K562 (cell line): ENCODE measurements around the gene IFNAR2. TPM values are rescaled to one million over a fixed set of nuclear protein-coding genes. Genes with fewer than 3 reads are reported as not detected.

ENCODE experiments used
- CBX2 ChIP-seq: fragments of 200-600 bp; sonication (generic); IDR thresholded peaks from one replicate; pipeline ENCODE4 v1.6.1; 2012; ENCODE audit warnings: mild to moderate bottlenecking, low read length, inconsistent platforms; ENCODE audit not compliant: insufficient read depth, poor library complexity, severe bottlenecking
- CEBPB ChIP-seq: fragments of 450-650 bp; IDR thresholded peaks from 2 replicates; pipeline ENCODE4 v1.6.1; 2016; ENCODE audit warnings: missing genetic modification characterization, missing compliant biosample characterization
- ETV6 ChIP-seq, 3 experiments: fragments of 150-350 bp in 1 of 3; sonication (generic) in 1 of 3; formaldehyde crosslinking in 1 of 3; IDR thresholded peaks; 2 replicates each; pipeline versions ENCODE4 v1.6.1 to v1.8.0; 2014 to 2022; ENCODE audit warnings: borderline replicate concordance in 2 of 3, low read depth in 2 of 3, antibody characterized with exemption in 1 of 3, low read length in 1 of 3, mild to moderate bottlenecking in 1 of 3, missing genetic modification reagents in 1 of 3
- EWSR1 ChIP-seq: fragments of 450-650 bp; IDR thresholded peaks from 2 replicates; pipeline ENCODE4 v1.6.1; 2018; ENCODE audit warnings: borderline replicate concordance, mild to moderate bottlenecking, low read depth, moderate library complexity; ENCODE audit not compliant: partially characterized antibody
- FOXM1 ChIP-seq, 2 experiments: fragments of 450-650 bp in 1 of 2; sonication (generic) in 1 of 2; formaldehyde crosslinking in 1 of 2; IDR thresholded peaks; 2 replicates each; pipeline versions ENCODE4 v1.6.1 to v1.9.0; 2017 to 2022; ENCODE audit warnings: low read depth in 2 of 2, mild to moderate bottlenecking in 2 of 2, missing genetic modification reagents in 1 of 2, moderate library complexity in 1 of 2
- HEY1 ChIP-seq: fragments of 250-450 bp; sonication (Bioruptor Pico); IDR thresholded peaks from 2 replicates; pipeline ENCODE4 v1.5.0; 2020; ENCODE audit warnings: mild to moderate bottlenecking, moderate library complexity, borderline replicate concordance
- ILK ChIP-seq: fragments of 450-650 bp; IDR thresholded peaks from 2 replicates; pipeline ENCODE4 v1.6.1; 2016; ENCODE audit warnings: missing genetic modification characterization, low read depth, mild to moderate bottlenecking, missing compliant biosample characterization, moderate library complexity, borderline replicate concordance
- NR4A1 ChIP-seq, 2 experiments: fragments of 250-450 bp in 1 of 2; fragments of 450-650 bp in 1 of 2; sonication (Bioruptor Pico) in 1 of 2; IDR thresholded peaks; 2 replicates each; pipeline versions ENCODE4 v1.4.0 to v1.6.1; 2016 to 2020; ENCODE audit warnings: mild to moderate bottlenecking in 2 of 2, missing compliant biosample characterization in 1 of 2, missing genetic modification characterization in 1 of 2, moderate library complexity in 1 of 2
- POLR2H ChIP-seq: IDR thresholded peaks from 2 replicates; pipeline ENCODE4 v1.6.1; 2016; ENCODE audit warnings: missing genetic modification characterization, low read depth, mild to moderate bottlenecking, control low read depth, missing compliant biosample characterization, moderate library complexity
- RAD21 ChIP-seq, 2 experiments: fragments of 250-450 bp in 1 of 2; fragments of 450-650 bp in 1 of 2; sonication (Bioruptor Pico) in 1 of 2; formaldehyde crosslinking in 1 of 2; IDR thresholded peaks in 1 of 2; conservative IDR thresholded peaks in 1 of 2; 2 replicates each; pipeline versions ENCODE4 v1.4.0 to v1.8.0; 2020 to 2022; ENCODE audit warnings: mild to moderate bottlenecking in 2 of 2, moderate library complexity in 1 of 2
- TRIM25 ChIP-seq: fragments of 450-650 bp; IDR thresholded peaks from 2 replicates; pipeline ENCODE4 v1.7.0; 2016; ENCODE audit warnings: borderline replicate concordance
- ZBTB1 ChIP-seq: sonication (generic); formaldehyde crosslinking; IDR thresholded peaks from 2 replicates; pipeline ENCODE4 v1.8.1; 2023; ENCODE audit warnings: missing genetic modification reagents, low read depth, mild to moderate bottlenecking, borderline replicate concordance
- ZMIZ1 ChIP-seq, 2 experiments: fragments of 150-350 bp in 1 of 2; IDR thresholded peaks; 2 replicates each; pipeline ENCODE4 v1.6.1; 2012 to 2016; ENCODE audit warnings: low read depth in 2 of 2, low read length in 2 of 2, mild to moderate bottlenecking in 1 of 2, moderate library complexity in 1 of 2
- ZNF354B ChIP-seq: fragments of 250-450 bp; sonication (Bioruptor Pico); IDR thresholded peaks from 2 replicates; pipeline ENCODE4 v1.4.0; 2020
- ZNF639 ChIP-seq, 2 experiments: fragments of 200-800 bp in 1 of 2; sonication (Bioruptor generic) in 1 of 2; sonication (generic) in 1 of 2; formaldehyde crosslinking in 1 of 2; IDR thresholded peaks in 1 of 2; conservative IDR thresholded peaks in 1 of 2; 2 replicates each; pipeline versions ENCODE4 v1.5.0 to v1.6.1; 2016 to 2020; ENCODE audit warnings: missing compliant biosample characterization in 1 of 2, missing genetic modification characterization in 1 of 2, missing genetic modification reagents in 1 of 2
- ZNF764 ChIP-seq: fragments of 250-450 bp; sonication (Bioruptor Pico); IDR thresholded peaks from 2 replicates; pipeline ENCODE4 v1.4.0; 2020; ENCODE audit warnings: low read depth, mild to moderate bottlenecking, moderate library complexity
- polyA plus RNA-seq, 8 experiments: library from polyadenylated mRNA; depleted of rRNA in 4 of 8; stranded (reverse) in 5 of 8; unstranded in 3 of 8; fragments of >200 nt; fragmentation: Nextera tagmentation in 2 of 8; fragmentation: Illumina TruSeq in 1 of 8; extraction: Ambion mirVana in 2 of 8; extraction: Trizol in 1 of 8; gene quantifications; 2 replicates each; pipeline versions ENCODE4 v1.2.1 to v1.2.3, GENCODE V29; 2011 to 2014; ENCODE audit warnings: inconsistent platforms in 1 of 8, missing spikeins in 1 of 8
- total RNA-seq, 7 experiments: library from RNA; depleted of rRNA in 6 of 7; stranded (reverse); fragments of >200 nt in 6 of 7; fragmentation: Illumina TruSeq in 2 of 7; extraction: Trizol in 2 of 7; gene quantifications; 2 replicates each; pipeline versions ENCODE4 v1.2.1 to v1.2.3, GENCODE V29; 2011 to 2021; ENCODE audit warnings: low replicate concordance in 1 of 7

IFNAR2 gene
- total and polyA plus RNA-seq, 9 of the 15 experiments (the other 6 are each of a cell fraction or from before 2014, with no cell fraction given), result 1.7 to 48.3 (median 8.4) TPM

DNA sequence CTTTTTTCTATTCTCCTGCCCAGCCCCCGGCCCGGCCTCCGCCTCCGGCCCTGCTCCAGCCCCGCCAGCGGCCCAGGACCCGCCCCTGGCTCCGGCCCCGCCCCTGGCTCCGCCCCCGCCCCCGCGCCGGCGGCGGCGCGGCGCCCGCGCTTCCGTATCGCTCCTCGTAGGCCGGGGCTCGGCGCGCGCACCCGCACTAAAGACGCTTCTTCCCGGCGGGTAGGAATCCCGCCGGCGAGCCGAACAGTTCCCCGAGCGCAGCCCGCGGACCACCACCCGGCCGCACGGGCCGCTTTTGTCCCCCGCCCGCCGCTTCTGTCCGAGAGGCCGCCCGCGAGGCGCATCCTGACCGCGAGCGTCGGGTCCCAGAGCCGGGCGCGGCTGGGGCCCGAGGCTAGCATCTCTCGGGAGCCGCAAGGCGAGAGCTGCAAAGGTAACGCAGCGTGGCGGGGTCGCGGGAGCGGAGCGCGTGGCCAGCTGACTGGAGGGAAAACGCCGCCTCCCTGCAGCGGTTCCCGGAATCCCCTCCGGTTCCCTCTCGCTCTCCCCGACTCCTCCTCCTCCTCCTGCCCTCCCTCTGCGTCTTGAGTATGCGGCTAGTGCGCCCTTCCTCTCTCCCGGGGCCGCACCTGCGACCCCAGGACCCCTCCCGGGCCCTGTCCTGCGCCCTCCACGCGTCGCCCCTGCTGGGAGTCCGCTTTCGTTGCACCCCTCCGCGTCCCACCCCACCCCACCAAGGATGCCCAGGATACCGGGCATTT is at the start of gene IFNAR2 (continued):
- TF ChIP-seq RAD21 (CRISPR knock-in tag; conservative IDR thresholded peaks at IDR 0.05 in 1 of 2, IDR thresholded peaks at IDR 0.05 in 1 of 2) (no peak; a peak in 1 of 4 replicates), CEBPB (tag) (no peak), CBX2 (no peak), ILK (tag) (no peak), ZNF764 (CRISPR knock-in tag) (peak; percentile 48; the same call in 1 of the 2 replicates), EWSR1 (no peak), TRIM25 (no peak), FOXM1 (IDR thresholded peaks at IDR 0.05; ENCODE audit: low read depth) (no peak), FOXM1 (CRISPR knock-in tag; IDR thresholded peaks at IDR 0.05; ENCODE audit: low read depth) (0 out of 2 replicates have a peak, but pooled peaks have one; percentile 70), POLR2H (tag) (peak; percentile 46; the same call in 1 of the 2 replicates), ZNF354B (CRISPR knock-in tag) (no peak), HEY1 (CRISPR knock-in tag) (no peak), ETV6 (IDR thresholded peaks at IDR 0.05; ENCODE audit: borderline replicate concordance in 1 of 2, low read depth in 2 of 2, low read length in 1 of 2) (no peak), ETV6 (CRISPR knock-in tag; IDR thresholded peaks at IDR 0.05; ENCODE audit: borderline replicate concordance) (no peak), ZNF639 (CRISPR knock-in tag; conservative IDR thresholded peaks at IDR 0.05 in 1 of 2, IDR thresholded peaks at IDR 0.05 in 1 of 2) (0 out of 4 replicates have a peak, but pooled peaks of 1 of the 2 experiments have one; percentile 55), ZMIZ1 (IDR thresholded peaks at IDR 0.05; ENCODE audit: low read depth in 2 of 2, low read length in 2 of 2) (no peak), NR4A1 (CRISPR knock-in tag; IDR thresholded peaks at IDR 0.05) (peak; percentile 83), NR4A1 (tag; IDR thresholded peaks at IDR 0.05) (0 out of 2 replicates have a peak, but pooled peaks have one; percentile 43), ZBTB1 (no peak)
